Frontal cortex (tissue), 4 donors: ENCODE data around the gene HEXA. TPM values are rescaled to one million over a fixed set of nuclear protein-coding genes. Genes with fewer than 3 reads are reported as not detected.
"Not testable (repeated sequence)": the region's sequence is repeated elsewhere in the genome, so short reads cannot be mapped to it uniquely, and the experiment has no call there.

Experiments used
- DNase-seq, 2 donors: peaks; one replicate each; pipeline ENCODE4 v3.0.0; 2012; ENCODE audit warnings: low spot score in 2 of 2
- FAIRE-seq: peaks from 2 replicates; lab custom pipeline; 2012; peaks lifted over from hg19 to GRCh38; lab: Jason Lieb, UNC
- total RNA-seq: library from RNA; depleted of rRNA; stranded (reverse); fragments of >200 nt; gene quantifications from one replicate; pipeline ENCODE4 v1.2.3, GENCODE V29; 2014
- donor health status: control.
- donor health status: control.
- donor health status: control.

HEXA gene
- total RNA-seq, 1 donor from 2014 or later: 30.6 TPM

- FAIRE-seq: not testable (repeated sequence)
These were observed 3.3 kb upstream of the HEXA start for GRCh38 chr15:72379106-72379505.

GRCh38 chr15:72377331-72377730, 1.5 kb upstream of the HEXA start:
- no peak for DNase-seq

More at GRCh38 chr15:72379106-72379505, 3.3 kb upstream of the HEXA start:
- DNase-seq: not testable (repeated sequence)

GRCh38 chr15:72375501-72375845, 341 bp downstream of the HEXA start:
- FAIRE-seq (no peak), DNase-seq (no peak)

More at GRCh38 chr15:72377331-72377730, 1.5 kb upstream of the HEXA start:
- FAIRE-seq: no peak

- no peak for FAIRE-seq
These were observed 3.5 kb downstream of the HEXA start for GRCh38 chr15:72372361-72372760.

GRCh38 chr15:72369964-72370363, 5.8 kb downstream of the HEXA start:
- FAIRE-seq: no peak

More at GRCh38 chr15:72372361-72372760, 3.5 kb downstream of the HEXA start:
- DNase-seq: no peak

GRCh38 chr15:72368899-72369298, 6.9 kb downstream of the HEXA start:
- no peak for FAIRE-seq
- DNase-seq: no peak

More at GRCh38 chr15:72369964-72370363, 5.8 kb downstream of the HEXA start:
- DNase-seq: no peak

- FAIRE-seq (no peak), DNase-seq (no peak)
These were observed 7.5 kb downstream of the HEXA start for GRCh38 chr15:72368325-72368724.

- DNase-seq (no peak), FAIRE-seq (no peak)
These were observed 10.0 kb downstream of the HEXA start for GRCh38 chr15:72365844-72366243.

GRCh38 chr15:72361176-72361575, 14.6 kb downstream of the HEXA start:
- no peak for DNase-seq
- no peak for FAIRE-seq

GRCh38 chr15:72358650-72359171, 17.1 kb downstream of the HEXA start:
- DNase-seq: peak in 1 of 2 donors; percentile 24

GRCh38 chr15:72358121-72358520, 17.7 kb downstream of the HEXA start:
- no peak for FAIRE-seq
- no peak for DNase-seq

More at GRCh38 chr15:72358650-72359171, 17.1 kb downstream of the HEXA start:
- no peak for FAIRE-seq

- no peak for FAIRE-seq
- DNase-seq: no peak
These were observed 21.3 kb downstream of the HEXA start for GRCh38 chr15:72354496-72354895.

- DNase-seq: no peak
- FAIRE-seq: no peak
These were observed 22.5 kb downstream of the HEXA start for GRCh38 chr15:72353266-72353665.

GRCh38 chr15:72345806-72346205, 30.0 kb downstream of the HEXA start:
- no peak for DNase-seq
- FAIRE-seq: no peak

GRCh38 chr15:72345280-72345679, 30.5 kb downstream of the HEXA start:
- FAIRE-seq (no peak), DNase-seq (no peak)

GRCh38 chr15:72344602-72345001, 31.2 kb downstream of the HEXA start:
- DNase-seq: no peak
- no peak for FAIRE-seq

GRCh38 chr15:72342385-72342784, 33.4 kb downstream of the HEXA start:
- no peak for DNase-seq
- no peak for FAIRE-seq

- no peak for DNase-seq
- FAIRE-seq: no peak
These were observed 34.5 kb downstream of the HEXA start for GRCh38 chr15:72341361-72341760.

- DNase-seq (no peak), FAIRE-seq (no peak)
These were observed 35.4 kb downstream of the HEXA start for GRCh38 chr15:72340366-72340765.

GRCh38 chr15:72339777-72340177, 36.0 kb downstream of the HEXA start:
- DNase-seq (peak in 1 of 2 donors; percentile 36), FAIRE-seq (no peak)

GRCh38 chr15:72338617-72339321, 37.0 kb downstream of the HEXA start:
- FAIRE-seq: no peak

GRCh38 chr15:72338148-72338547, 37.7 kb downstream of the HEXA start:
- FAIRE-seq (no peak), DNase-seq (no peak)

More at GRCh38 chr15:72338617-72339321, 37.0 kb downstream of the HEXA start:
- no peak for DNase-seq
